GM19372 (cell line): ENCODE measurements around the gene BATF.

Experiments used
- ATAC-seq: cut with Tn5 transposase; IDR thresholded peaks from one replicate; pipeline ENCODE4 v1.9.1; 2021; ENCODE audit warnings: mild to moderate bottlenecking, low read depth, moderate library complexity; ENCODE audit not compliant: unreplicated experiment

The BATF gene

DNA sequence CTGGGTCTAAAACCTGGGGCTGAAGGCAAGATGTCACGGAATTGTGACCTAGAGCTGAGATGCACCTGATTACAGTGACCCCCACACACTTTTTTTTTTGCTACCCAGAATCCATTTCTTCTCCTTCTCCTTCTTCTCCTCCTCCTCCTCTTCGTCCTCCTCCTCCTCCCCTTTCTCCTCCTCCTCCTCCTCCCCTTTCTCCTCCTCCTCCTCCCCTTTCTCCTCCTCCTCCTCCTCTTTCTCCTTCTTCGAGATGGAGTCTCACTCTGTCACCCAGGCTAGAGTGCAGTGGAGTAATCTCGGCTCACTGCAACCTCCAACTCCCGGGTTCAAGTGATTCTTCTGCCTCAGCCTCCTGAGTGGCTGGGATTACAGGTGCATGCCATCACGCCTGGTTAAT lies 36.8 kb downstream of the BATF start:
- ATAC-seq: no peak

DNA sequence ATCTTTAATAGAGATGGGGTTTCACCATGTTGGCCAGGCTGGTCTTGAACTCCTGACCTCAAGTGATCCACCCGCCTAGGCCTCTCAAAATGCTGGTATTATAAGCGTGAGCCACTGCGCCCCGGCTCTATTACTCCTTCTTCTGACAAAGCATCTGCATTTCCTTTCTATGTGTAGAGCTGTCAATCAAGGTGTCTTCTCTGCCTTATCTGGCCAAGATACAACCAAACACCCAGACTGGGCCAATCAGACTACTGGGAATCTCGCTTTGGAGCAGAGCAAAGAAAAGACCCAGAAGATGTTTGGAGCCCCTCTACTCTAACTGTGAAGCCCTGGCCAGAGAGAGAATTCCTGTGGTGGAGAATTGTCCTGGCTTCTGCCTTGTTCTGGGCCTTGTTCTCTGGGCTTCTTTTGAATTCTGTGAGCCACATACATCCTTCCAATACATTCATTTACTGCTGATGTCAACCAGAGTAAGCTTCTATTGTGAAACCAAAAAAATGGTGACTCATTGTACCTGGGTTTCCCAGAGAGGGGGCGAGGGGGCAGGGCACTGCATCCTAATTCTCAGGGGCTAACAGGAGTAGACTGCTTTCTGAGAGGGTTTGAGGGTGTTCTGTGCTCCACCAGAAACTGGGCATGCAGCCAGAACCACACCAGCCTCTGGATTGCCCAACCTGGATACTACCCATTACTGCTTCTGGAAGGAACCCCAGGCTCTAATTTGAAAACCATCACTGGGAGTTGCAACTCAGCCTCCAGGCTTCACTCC lies 37.4 kb downstream of the BATF start:
- no peak for ATAC-seq

DNA sequence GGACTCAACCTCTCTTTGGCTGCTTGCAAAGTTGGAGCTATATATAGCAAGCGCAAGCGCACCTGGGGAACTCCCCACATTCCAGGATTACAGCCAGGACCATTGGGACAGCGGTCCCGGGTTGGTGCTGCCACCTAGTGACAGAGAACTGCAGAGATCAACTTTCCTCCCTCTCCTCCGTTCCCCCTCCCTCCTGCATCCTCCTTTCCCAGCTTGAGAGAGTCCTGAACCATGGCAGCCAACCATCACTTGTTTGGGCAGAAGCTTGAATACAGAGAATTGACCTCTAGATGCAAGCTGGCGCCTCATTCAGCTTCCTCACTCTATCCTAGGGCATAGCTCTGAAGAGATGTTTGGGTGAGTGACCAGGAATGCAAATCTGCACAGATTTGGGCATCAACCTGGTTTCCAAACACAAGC lies 38.8 kb downstream of the BATF start:
- no peak for ATAC-seq

DNA sequence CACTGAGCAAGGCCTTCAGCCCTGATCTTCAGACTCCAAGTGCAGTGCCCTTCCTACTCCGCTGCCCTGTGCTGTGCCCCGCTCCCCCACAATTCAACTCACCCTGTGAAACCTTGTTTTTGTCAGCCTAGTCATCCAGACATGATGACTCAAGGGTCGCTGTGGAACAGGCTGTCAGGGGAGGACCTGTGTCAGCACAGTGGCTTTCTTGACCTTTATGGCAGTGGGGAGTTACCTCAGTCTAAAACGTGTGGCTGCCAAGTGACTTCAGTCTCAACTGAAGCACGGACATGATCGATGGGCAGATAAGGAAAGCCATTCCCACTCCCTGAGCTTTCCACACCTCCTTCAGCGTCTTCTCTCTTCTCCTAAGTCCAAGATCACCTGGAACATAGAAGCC lies 39.8 kb downstream of the BATF start:
- ATAC-seq: no peak

DNA sequence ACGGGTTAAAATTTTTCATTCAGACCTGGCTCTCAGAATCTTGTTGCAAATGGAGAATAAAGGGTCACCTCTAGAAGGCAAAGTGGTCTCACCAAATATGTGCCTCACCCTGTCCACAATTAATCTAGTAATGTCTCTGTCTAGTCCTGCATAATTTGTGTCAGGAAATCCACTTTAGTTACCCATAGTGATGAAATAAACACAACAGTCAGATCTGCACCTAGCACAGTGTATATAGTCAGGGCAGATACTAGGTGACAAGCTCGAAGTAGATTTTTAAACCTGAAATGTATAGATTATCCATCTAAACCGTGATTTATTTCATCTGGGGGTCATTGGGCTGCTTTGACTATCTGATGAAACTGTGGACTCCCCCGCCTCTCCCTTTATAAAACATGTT lies 40.2 kb downstream of the BATF start:
- no peak for ATAC-seq

DNA sequence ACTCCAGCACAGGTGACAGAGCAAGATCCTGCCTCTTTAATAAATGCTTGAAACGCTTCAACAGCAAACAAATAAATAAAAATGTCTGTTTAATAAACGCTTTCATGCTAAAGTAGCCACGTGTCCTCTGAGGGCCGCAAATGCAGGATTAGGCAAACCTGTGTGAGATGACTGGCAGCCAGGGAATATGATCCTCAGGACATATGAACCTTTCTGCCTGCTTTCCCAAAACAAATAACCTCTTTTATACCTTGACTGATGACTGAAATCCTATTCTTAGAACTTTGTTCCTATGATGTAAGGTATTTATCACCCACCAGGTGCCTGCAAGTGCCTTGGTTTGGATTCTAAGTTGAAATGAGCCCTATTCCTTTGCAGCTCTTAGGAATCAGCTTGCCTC lies 41.7 kb downstream of the BATF start:
- ATAC-seq: no peak

DNA sequence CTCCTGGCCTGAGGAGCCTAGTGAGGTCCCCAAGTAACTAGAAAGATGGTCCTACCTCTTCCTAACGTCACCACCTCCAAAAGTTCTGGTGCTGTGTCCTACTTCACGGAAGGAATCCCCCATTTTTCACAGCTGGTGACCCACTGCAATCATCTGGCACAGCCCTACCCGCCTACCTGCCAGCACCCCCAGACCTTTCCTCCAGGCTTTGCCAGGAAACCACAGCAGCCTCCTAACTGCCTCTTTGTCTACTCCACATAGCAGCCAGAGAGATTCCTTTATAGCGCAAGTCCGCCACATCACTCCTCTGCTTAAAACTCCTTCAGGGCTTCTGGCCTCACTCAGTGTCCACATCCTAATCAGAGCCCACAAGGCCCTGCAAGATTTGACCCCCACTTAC lies 42.8 kb downstream of the BATF start:
- no peak for ATAC-seq

DNA sequence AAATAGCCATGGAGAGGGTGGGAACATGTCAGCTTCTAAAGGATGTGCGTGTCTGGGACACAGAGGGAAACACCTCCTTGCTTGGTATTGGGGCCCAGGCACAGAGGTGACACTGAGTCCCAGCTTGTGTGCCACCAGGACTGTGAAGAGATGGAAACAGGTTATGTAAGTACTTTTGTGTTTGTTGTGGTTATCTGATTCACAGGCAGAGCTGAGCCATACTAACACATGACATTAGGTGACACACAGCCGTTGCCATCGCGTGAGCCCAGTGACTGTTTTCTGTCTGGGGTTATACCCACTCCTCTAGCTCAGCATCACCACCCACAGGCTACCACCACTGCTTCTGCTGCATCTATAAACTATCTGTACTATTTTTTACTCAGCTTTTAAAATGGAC lies 44.1 kb downstream of the BATF start:
- ATAC-seq: no peak

DNA sequence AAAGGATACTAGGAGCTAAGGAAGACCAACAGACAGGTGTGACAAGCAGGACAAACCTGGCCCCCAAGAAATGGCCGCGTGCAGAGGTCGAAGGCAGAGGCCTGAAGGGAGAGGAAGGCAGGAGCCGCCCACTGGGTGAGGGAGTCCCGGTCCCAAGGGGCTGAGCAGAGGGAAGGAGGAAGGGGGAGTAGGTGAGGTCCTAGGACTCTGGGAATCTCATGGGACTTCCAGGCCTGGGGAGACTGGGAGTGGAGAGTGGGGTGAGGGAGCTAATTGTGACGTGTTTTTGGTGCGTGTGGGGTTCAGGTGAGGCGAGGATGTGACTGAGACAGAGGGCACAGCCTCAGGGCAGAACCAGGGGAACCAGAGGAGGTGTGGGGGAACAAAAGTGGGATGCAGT lies 44.5 kb downstream of the BATF start:
- no peak for ATAC-seq

DNA sequence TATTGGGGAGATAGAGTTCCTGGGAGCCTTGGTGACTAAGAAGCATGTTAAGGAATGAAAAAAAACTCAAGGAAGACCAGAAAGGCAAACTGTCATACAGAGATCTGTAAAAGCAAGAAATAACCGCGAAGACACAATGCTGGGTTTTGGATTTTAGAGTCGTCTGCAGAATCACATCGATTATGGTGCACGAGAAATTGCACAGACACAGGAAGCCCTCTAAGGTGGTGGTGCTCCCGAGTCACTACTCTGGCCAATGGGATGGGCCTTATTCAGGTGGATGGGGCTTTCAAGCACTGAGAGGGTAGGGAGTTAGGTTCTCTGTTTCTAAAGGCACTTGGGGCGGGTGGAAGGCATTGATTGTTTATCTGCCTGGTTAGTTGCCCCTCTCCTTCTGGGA lies 45.9 kb downstream of the BATF start:
- no peak for ATAC-seq

DNA sequence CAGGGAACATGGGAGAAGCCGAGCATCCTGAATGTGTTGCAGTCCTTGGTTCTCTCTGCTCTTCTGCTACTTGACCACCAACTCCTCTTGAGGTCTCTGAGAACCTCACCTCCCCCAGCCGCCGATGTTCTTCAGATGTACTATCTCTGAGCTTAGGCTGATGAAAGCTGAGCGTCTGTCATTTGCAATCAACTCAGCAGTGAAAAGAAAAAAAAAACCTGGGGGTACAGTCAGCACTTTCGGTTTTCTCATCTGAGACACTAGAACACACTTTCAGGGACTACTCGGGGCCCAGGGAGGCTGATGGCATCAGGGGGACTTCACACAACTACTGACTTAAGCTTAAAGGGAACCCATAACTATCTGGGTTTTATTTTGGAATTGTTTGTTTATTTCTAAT lies 46.5 kb downstream of the BATF start:
- no peak for ATAC-seq

DNA sequence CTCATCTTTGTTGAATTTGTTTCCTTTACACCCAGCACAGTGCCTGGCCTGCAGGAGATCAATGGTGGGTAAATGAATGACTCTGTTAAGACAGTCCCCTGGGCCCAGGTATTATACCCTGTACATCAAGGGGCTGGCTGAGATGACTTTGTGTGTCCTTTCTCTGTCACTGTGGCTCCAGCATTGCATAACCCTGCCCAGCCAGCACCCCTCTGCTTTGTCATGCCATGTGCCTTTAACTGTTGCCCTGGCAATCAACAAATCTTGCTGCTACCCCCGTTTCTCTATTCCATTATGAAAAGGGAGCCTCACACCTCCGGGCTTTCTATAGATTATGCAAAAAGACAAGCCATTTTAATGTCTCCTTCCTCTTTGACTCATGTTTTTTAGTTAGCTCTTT lies 48.5 kb downstream of the BATF start:
- ATAC-seq: no peak

DNA sequence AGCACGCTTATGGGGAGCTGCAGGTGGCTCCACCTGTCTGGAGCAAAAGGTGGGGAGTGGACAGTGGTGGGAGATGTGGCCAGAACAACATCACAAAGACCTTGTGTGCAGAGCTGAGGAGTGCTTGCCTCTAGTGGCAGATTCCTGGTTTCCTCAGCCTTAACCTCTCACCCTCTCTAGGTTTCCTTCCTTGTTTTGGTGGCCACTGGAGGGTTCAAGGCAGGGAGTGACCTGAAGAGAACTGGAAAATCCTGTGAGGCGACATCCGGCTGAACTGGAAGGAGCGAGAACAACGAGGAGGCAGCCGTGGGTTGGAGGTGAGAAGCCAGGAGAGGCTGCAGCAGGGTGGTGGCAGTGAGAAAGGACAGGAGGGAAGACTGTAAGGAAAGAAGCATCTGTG lies 49.8 kb downstream of the BATF start:
- ATAC-seq: no peak

DNA sequence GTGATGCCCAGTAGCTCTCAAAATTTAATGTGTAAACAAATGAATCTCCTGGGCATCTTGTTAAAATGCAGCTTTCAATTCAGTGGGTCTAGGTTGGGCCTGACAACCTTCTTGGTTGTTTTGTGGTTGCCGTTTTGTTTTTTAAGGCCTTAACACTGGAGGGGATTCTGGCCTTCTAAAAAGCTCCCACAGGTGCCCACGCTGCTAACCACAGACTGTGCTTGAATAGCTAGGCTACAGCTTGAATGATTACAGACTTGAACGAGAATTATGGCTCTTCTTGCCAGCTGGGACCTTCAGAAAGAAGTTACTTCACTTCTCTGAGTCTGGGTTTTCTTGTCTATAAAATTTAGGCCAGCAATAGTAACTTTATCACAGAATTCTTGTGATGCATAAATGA lies 54.8 kb downstream of the BATF start:
- no peak for ATAC-seq

DNA sequence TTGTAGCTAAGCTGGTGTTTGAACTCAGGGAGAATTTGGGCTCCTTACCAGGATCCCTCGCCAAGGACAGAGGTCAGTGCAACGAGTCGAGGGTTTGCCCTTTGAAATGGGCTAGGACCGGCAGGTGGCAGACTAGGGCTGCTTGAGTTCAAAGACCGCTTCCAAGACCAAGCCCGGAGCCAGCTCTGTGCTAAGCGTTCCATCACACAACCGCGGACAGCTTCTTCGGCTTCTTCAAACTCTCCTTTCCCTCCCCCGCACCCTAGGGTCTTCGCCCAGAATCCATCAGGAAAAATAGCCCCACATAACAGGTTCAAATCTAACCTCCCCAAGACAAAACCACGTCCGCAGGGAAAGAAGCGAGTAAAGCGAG lies 55.4 kb downstream of the BATF start:
- peak; percentile 70 for ATAC-seq

DNA sequence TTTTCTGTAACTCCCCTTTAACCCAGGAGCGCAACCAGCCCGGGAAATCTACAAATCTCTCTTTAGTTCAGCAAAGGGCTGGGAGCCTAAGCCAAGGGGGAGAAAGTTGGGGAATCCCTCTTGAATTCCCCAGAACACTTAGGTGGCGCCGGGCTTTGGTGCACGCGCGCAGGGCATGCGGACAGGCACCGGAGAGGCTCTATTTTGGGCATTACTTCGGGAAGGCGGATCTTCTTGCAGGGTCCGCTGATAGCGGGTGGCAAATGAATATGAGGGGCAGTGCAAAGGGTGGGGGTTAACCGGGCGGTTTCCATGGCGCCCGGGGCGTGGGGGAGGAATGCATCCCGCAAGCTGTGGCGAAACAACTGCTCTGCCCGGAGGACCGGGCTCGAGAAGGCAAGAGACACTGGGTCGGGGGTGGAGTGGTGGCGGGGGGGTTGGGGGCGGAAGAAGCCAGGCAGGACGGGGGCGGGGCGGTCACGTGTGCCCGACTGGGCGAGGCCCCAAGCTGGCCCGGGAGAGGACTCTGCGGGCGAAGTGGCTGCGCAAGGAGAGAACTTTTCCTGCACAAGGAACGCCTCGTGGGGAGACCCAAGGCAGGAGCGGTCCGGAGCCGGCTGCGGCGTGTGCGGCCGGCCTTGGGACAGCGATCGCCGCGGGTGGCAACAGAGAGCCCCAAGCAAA lies 56.0 kb downstream of the BATF start, which contains the start of gene FLVCR2:
TSS of gene FLVCR2 (plus strand) at position 519 of the 684 bp plus-strand sequence. CDS start 353 bp downstream, outside the sequence.
- ATAC-seq: no peak

DNA sequence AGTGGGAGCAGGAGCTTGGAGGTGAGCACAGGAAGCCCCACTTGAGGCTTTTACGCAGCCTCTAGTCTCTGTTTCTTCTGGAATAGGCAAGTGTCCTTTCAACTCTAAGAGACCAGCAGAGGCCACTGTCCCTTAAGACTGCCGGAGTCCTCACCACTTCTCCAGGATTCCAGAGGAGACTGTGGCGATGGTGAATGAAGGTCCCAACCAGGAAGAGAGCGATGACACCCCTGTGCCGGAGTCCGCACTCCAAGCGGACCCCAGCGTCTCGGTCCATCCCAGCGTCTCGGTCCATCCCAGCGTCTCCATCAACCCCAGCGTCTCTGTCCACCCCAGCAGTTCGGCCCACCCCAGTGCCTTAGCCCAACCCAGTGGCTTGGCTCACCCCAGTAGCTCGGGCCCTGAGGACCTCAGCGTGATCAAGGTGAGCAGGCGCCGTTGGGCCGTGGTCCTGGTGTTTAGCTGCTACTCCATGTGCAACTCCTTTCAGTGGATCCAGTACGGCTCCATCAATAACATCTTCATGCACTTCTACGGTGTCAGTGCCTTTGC lies 56.6 kb downstream of the BATF start:
- no peak for ATAC-seq

DNA sequence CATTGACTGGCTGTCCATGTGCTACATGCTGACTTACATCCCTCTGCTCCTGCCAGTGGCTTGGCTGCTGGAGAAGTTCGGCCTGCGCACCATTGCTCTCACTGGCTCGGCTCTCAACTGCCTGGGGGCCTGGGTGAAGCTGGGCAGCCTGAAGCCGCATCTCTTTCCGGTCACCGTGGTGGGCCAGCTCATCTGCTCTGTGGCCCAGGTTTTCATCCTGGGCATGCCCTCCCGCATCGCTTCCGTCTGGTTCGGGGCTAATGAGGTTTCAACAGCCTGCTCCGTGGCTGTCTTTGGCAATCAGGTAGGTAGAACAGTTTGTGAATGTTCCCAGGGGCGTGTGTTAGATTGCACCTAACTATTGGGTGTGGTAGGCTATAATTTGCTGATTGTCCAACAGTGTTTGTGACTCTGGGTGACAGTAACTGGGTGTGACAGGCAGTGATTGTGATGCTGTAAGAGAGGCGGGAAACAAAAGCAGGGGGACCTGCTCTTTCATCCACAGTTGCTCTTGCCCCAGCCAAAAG lies 57.1 kb downstream of the BATF start:
- no peak for ATAC-seq

DNA sequence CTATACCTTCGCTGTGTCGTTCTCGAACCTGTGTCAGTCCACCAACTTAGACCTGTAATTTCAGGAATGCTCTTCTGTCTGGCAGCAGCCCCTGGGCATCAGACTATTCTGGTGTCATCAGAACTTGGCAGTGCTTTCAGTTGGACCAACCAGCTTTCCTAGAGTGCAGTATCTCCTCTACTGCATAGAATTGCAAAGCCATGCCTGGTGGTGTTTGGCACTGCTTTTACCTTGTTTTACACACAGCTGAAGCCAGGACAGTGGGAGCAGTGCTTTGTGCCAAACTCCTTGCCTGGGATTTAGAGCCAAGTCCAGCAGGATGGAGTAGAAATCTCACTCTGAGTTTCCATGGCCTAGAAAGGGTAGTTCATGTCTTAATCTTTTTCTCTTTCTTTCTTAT lies 57.6 kb downstream of the BATF start:
- no peak for ATAC-seq

DNA sequence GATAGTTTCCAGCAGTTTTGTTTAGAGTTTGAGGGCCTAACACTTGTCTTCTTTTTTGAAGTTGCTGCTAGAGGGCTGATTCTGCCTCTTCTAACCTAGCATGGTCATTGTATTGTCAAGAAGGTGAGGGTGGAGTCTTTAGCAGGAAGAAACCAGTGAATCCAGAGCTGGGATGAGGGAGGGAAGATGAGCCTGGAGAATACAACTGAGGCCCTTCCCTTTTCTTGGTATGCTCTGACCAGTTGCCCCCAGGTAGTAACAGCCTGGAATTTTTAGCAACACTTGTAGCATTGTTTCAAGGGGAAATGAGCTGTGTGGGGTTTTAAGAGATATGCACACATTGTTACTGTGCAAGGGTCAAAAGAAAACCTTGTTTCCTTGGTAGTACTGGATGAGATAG lies 65.1 kb downstream of the BATF start:
- no peak for ATAC-seq

DNA sequence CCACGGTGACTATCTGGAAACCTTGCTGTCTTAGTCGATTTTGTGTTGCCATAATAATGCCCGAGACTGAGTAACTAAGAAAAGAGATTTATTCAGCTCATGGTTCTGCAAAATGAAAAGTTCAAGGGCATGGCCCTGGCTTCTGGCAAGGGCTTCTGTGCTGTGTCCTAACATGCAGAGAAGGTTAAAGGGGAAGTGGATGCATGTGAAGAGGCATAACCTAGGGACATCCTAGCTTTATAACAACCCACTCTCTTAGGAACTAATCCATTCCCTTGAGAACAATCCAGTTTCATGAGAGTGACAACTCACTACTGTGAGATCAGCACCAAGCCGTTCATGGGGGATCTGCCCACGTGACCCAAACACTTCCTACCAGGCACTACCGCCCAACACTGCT lies 67.7 kb downstream of the BATF start:
- ATAC-seq: no peak
